Fibroblast of lung (primary cell): ENCODE measurements around the gene ERFE.

Source experiments
- CTCF ChIP-seq, 2 donors: IDR thresholded peaks in 1 of 2; conservative IDR thresholded peaks in 1 of 2; 1 replicate in 1 of 2; 2 replicates in 1 of 2; pipeline ENCODE4 v1.5.1; 2011 to 2012; ENCODE audit warnings: low read length in 2 of 2, control low read depth in 1 of 2, inconsistent platforms in 1 of 2, low read depth in 1 of 2, mild to moderate bottlenecking in 1 of 2
- EZH2 ChIP-seq: IDR thresholded peaks from 2 replicates; pipeline ENCODE4 v1.5.1; 2012; ENCODE audit warnings: low read length, control low read depth, mild to moderate bottlenecking; ENCODE audit errors: missing control alignments

GRCh38 chr2:238117199-238118154, 41.3 kb upstream of the ERFE start:
- TF ChIP-seq EZH2 (no peak), CTCF (conservative IDR thresholded peaks at IDR 0.05 in 1 of 2, IDR thresholded peaks at IDR 0.05 in 1 of 2; ENCODE audit: low read depth in 1 of 2, low read length in 2 of 2) (no peak)
